ENCODE results near the gene GABRA5.
"Not testable (repeated sequence)": the region's sequence is repeated elsewhere in the genome, so short reads cannot be mapped to it uniquely, and the experiment has no call there.

GABRA5 gene

DNA sequence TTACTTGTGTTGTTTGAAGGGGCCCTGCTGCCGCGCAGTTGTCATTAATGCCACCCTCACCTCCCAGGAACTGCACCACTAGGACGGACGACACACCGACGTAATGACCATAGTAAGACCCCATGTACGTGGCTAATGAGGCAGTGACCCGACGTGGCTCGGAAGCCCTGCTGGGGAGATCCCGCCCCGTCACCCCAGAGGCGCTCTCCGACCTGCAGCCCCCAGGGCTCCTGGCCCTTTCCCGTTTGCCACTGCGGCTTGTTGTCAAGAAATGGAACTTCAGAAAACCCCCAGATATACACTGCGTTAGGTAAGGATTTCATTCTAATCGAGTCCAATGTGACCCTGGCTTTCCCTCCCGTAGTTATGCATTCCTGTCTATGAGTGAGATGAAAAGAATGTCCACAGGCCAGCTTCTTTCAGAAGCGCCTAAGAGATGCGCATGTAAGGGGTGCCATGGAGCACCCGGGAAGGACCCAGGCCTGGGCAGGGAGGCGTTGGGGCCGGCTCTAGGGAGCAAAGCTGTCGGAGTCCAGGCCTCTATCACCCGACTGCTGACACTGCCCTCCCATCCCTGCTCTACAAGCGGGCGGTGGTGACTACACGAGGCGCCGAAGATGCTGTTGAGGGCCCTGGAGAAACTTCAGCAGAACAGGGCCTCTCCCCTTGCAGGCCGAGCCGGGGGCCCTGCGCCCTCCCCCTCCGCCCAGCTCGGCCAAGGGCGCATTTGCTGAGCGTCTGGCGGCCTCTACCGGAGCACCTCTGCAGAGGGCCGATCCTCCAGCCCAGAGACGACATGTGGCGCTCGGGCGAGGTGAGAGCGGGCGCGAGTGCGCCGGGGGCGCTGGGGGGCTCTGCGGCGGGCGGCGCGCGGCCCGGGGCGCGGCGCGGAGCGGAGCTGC lies at the start of gene GABRA5:
GABRA5 (plus strand) TSS at position 765 of the 902 bp plus-strand sequence. CDS start 2,187 bp downstream, outside the sequence.
- DNase-seq, result no peak

GRCh38 chr15:26831191-26831590 lies 35.7 kb upstream of the GABRA5 start:
- DNase-seq, result not testable (repeated sequence)

- no peak for DNase-seq
Measured at GRCh38 chr15:26831951-26832350, 34.9 kb upstream of the GABRA5 start.

DNA sequence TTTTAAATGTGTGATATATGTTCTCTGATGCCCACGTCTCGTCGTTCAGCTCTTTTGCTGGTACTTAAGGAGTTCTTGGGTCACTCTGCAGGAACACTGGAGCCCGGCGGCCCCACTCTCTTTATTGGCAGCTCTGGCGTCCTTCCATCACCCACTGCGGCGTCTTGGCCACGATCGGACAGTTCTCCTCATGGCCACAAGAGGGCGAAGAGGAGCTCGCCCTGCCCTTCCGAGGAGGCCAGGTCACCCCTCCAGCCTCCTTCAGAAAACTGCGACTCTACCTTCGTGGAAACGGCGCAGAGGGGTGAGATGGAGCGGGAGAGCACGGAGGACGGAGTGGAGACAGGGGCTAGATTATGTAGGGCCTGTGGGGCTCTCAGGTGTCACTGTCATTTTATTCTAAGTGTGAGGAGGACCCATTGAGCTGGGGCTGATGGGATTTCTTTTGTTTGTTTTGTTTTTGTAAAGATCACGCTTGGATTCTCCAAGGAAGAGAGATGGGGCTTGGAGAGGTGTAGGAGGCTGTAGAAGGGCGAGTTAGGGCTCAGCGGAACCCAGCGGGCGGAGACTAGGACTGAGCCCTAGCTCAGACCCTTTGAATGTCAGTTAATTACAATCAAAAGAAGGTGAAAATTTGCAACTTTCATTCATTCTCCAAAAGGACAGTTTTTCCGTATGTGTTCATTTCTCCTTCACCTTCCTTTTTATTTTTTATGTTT lies 28.0 kb upstream of the GABRA5 start:
- DNase-seq, result no peak

- no peak for DNase-seq
Measured at GRCh38 chr15:26841514-26841913, 25.3 kb upstream of the GABRA5 start.

DNA sequence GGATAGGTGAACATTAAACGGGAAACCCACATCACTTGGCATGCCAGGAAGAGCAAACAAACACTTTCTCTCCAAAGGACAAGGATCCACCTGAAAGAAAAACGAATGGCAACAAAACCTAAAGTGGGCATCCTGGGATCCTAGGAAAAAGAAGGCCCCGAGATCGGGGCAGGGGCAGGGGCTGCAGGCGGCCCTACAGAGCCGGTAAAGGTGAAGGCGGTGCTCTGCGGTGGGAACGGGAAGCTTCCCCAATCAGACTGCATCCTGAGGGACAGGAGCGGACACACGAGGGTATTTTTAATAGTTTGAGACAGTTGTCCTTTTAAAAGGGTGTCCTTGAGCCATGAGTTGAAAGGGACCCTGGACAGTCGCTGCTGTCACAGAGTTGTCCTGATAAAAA lies 24.9 kb upstream of the GABRA5 start:
- DNase-seq, result no peak

DNA sequence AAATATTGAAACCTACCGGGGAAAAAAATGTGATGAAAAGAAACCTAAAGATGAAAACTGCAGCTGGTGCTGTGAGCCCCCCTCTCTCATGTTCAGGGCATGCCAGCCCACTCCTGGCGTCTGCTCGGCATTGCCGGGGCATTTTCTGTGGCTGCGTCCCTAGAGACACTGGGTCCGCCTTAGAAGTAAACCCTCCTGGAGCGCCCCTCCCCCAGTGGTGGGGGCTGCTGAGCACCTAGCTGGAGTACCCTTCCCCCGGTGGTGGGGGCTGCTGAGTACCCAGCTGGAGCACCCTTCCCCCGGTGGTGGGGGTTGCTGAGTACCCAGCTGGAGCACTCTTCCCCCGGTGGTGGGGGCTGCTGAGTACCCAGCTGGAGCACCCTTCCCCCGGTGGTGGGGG lies 24.5 kb upstream of the GABRA5 start:
- DNase-seq, result no peak

DNA sequence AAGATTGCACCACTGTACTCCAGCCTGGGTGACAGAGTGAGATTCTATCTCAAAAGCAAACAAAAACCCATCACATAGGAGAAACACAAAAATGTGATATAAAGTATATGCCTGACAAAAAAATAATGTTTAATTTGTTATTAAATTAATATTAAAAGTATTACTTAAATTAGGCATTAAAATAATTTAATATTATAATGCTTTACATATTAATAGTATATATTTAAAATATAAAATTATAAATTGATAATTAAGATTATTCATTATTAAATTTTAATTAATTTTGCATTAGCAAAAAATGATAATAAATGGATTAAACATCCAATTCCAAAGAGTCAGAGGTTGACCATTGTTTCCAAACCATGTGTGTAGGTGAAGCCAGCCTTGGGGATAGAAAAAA lies 22.0 kb upstream of the GABRA5 start:
- DNase-seq, result no peak

- no peak for DNase-seq
Measured at GRCh38 chr15:26848498-26848897, 18.4 kb upstream of the GABRA5 start.

DNA sequence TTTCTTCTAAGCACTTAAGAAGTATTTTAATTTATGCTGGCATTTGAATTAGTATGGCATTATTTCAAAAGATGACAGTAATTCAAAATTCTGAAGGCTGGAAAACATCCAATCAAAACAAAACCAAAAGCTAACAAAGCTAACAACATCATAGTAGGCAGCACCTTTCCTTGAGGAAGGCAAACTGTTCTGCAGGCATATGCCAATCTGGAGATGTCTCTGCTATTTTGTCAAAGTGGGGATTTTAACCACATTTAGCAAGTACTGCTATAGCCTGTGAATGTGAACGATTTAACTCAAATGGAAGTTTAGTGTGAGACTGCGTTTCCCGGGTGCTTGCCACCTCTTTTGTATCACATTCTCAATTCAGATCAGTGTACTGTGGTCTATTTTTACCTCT lies 16.7 kb upstream of the GABRA5 start:
- no peak for DNase-seq

DNA sequence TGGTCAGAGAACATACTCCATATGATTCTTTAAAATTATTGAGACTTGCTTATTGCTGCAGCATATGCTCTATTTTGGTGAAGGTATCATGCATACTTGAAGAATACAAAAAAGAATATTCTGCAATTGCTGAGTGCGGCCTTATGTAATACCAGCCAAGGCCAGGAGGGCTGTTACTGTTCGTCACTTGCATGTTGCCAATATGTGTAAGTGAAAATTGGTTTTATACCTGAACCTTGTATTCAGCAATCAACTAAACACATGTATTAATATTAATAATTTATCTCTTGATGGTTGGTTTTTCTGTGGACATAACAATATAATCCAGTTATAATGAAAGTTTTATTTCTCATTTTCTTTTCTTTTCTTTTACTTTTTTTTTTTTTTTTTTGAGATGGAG lies 13.9 kb upstream of the GABRA5 start:
- no peak for DNase-seq

DNA sequence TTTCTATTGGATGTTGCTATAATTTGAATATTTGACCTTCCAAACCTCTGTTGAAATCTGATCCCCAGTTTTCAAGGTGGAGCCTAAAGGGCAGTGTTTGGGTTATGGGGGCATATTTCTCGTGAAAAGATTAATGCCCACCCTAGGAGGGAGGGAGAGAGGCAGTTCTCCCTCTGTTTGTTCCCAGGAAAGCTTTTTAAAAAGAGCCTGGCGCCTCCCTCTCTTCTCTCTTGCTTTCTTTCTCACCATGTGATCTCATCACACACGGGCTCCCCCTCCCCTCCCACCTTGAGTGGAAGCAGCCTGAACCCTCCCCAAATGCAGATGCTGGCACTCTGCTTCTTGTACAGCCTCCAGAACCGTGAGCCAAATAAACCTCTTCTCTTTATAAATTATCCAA lies 12.4 kb upstream of the GABRA5 start:
- DNase-seq, result no peak

DNA sequence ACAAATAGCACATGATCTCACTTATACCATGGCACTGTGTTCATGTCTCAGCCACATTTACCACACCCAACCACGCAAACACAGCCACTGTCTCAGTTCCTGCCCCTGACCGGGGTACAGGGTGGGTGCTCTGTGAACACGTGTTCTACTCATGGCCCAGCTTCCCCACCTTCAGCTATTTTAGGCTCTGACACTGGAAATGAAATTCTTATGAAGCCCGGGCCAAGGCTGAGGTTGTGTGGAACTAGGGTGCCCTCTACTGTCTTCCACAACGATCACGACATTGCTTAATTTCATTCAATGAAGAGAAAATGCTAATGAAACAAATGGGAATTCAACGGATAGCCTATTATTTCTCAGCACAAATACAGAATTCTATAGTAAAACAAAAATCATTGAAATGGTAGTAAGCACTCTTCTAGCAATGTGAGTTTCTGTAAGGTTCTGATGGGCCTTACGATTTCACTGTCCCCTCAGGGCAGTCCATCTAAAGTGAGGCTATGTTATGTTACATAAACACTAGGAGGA lies 2.1 kb upstream of the GABRA5 start:
- no peak for DNase-seq

- DNase-seq, result no peak
Measured at GRCh38 chr15:26867200-26868007, 542 bp downstream of the GABRA5 start.

- no peak for DNase-seq
Measured at GRCh38 chr15:26868029-26868685, 1.3 kb downstream of the GABRA5 start.

DNA sequence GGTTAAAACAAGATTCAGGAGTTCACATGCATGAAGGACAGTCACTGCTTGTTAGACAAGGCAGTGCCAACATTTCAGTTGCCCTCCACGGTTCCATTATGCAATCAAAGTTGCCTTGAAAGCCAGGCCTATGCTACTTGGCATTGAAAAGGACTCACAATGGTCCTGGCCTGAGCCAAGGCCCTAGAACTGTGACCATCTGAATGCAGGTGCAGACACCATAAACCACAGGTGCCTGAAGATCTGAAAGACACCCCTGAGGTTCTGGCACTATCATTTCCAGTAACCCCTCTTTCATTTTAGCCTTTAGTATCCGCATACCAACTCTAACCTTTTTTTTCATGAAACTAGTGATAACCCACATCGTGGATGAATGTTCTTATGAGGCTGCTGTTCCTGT lies 2.8 kb downstream of the GABRA5 start:
- DNase-seq, result no peak

- DNase-seq, result no peak
Measured at GRCh38 chr15:26870346-26870745, 3.5 kb downstream of the GABRA5 start.

GRCh38 chr15:26872206-26872605 lies 5.3 kb downstream of the GABRA5 start:
- no peak for DNase-seq

DNA sequence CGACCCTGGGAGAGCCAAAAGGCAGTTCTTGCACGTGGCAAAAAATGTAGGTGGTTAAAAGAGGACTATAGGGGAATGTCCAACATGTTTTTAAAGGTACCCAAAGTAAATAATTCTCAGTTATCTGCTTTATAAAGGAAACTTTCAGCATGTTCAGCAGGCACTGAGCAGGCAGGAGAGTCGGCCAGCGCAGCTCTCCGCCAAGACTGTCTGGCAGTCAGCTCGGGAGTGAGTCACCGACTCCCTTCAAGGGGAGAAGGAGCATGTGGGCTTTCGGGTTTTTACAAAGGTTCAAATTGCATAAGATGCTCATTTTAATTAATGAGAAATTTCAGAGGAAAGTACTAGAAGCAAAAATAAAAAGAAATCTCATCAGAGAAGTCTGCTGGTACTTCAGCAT lies 7.0 kb downstream of the GABRA5 start:
- DNase-seq, result no peak

- DNase-seq, result no peak
Measured at GRCh38 chr15:26874774-26875475, 8.1 kb downstream of the GABRA5 start.

DNA sequence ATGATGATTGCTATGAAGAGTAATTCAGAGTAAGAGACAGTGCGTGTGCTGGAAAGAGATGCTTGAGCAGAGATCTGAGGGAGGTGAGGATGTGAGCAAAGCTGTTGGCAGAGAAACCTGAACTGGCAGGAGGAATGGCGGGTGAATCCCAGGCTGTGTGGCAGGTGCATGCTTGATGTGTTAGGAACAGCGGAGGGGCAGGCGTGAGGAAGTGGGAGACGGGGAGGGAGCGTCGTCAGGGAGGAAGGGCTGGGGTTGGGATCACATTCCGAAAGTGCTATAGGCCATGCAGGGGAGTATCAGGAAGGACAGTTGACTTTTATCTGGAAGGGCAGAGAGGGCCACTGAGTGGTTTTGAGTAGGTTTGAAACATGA lies 8.6 kb downstream of the GABRA5 start:
- DNase-seq, result no peak

DNA sequence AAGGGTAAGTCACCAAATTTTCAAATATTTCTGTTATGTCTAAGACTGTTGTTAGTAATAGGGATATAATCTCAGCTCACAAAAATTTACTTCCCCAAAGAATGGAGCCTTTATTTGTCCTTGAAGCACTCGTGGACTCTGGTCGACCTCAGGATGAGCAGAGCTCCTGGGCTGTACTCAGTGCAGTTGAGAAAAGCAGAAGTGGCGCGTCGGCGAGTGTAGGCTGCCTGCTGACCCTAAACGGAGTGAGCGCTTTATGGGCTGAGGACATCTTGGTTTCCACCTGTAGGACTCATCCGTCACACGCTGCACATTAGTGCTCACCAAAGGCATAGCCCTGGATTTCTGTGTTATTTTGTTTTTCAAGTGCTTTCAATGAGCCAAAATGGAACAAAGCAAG lies 11.0 kb downstream of the GABRA5 start:
- no peak for DNase-seq
